NB4 (cell line): Measurements from ENCODE around the gene ZBTB46.

Source experiments
- DNase-seq: peaks from one replicate; pipeline ENCODE4 v3.0.0; 2010; ENCODE audit warnings: low read depth
- H3K4me3 ChIP-seq: one replicate; pipeline ENCODE4 v1.5.1; 2011; ENCODE audit warnings: mild to moderate bottlenecking, low read depth, low read length, moderate library complexity
- MYC ChIP-seq: IDR thresholded peaks from 2 replicates; pipeline ENCODE4 v1.6.1; 2011; ENCODE audit warnings: low read depth, low read length
- POLR2A ChIP-seq: IDR thresholded peaks from 2 replicates; pipeline ENCODE4 v1.6.1; 2011; ENCODE audit warnings: mild to moderate bottlenecking; ENCODE audit not compliant: insufficient read length; ENCODE audit errors: extremely low read depth
- TF ChIP-seq, protein P1 (sequence below): IDR thresholded peaks from one replicate; pipeline ENCODE4 v1.5.1; 2012; ENCODE audit warnings: low read depth, low read length
- TF ChIP-seq, protein P2 (sequence below): IDR thresholded peaks from 2 replicates; pipeline ENCODE4 v1.6.1; 2011; ENCODE audit warnings: low read depth, low read length

Gene ZBTB46

DNA sequence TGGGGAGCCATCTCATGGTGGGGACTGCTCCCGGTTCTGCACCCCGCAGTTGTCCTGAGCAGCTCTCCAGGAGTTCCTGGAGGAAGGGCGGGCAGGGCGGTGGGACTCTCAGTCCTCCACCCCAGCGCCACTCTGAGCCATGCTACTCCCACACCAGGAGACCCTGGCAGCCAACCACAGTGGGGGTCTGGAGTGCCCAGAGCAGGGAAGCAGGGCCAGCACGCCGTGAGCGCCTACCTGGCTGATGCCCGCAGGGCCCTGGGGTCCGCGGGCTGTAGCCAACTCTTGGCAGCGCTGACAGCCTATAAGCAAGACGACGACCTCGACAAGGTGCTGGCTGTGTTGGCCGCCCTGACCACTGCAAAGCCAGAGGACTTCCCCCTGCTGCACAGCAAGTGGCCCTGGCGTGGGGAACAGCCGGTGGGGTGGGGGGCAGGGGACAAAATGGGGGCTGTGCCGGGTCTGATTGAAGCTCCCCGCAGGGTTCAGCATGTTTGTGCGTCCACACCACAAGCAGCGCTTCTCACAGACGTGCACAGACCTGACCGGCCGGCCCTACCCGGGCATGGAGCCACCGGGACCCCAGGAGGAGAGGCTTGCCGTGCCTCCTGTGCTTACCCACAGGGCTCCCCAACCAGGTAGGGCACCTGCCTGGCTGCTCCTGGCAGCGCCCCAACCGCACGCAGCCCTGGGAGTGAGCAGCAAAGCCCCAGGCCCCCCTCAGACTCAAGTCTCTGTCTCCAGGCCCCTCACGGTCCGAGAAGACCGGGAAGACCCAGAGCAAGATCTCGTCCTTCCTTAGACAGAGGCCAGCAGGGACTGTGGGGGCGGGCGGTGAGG lies 136.3 kb downstream of the ZBTB46 start:
- no peak for DNase-seq
- TF ChIP-seq, protein P1, sequence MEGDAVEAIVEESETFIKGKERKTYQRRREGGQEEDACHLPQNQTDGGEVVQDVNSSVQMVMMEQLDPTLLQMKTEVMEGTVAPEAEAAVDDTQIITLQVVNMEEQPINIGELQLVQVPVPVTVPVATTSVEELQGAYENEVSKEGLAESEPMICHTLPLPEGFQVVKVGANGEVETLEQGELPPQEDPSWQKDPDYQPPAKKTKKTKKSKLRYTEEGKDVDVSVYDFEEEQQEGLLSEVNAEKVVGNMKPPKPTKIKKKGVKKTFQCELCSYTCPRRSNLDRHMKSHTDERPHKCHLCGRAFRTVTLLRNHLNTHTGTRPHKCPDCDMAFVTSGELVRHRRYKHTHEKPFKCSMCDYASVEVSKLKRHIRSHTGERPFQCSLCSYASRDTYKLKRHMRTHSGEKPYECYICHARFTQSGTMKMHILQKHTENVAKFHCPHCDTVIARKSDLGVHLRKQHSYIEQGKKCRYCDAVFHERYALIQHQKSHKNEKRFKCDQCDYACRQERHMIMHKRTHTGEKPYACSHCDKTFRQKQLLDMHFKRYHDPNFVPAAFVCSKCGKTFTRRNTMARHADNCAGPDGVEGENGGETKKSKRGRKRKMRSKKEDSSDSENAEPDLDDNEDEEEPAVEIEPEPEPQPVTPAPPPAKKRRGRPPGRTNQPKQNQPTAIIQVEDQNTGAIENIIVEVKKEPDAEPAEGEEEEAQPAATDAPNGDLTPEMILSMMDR: no peak
- TF ChIP-seq MYC (no peak), POLR2A (no peak)
- TF ChIP-seq, protein P2, sequence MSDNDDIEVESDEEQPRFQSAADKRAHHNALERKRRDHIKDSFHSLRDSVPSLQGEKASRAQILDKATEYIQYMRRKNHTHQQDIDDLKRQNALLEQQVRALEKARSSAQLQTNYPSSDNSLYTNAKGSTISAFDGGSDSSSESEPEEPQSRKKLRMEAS: no peak
- no peak overlapping the region for H3K4me3 ChIP-seq

DNA sequence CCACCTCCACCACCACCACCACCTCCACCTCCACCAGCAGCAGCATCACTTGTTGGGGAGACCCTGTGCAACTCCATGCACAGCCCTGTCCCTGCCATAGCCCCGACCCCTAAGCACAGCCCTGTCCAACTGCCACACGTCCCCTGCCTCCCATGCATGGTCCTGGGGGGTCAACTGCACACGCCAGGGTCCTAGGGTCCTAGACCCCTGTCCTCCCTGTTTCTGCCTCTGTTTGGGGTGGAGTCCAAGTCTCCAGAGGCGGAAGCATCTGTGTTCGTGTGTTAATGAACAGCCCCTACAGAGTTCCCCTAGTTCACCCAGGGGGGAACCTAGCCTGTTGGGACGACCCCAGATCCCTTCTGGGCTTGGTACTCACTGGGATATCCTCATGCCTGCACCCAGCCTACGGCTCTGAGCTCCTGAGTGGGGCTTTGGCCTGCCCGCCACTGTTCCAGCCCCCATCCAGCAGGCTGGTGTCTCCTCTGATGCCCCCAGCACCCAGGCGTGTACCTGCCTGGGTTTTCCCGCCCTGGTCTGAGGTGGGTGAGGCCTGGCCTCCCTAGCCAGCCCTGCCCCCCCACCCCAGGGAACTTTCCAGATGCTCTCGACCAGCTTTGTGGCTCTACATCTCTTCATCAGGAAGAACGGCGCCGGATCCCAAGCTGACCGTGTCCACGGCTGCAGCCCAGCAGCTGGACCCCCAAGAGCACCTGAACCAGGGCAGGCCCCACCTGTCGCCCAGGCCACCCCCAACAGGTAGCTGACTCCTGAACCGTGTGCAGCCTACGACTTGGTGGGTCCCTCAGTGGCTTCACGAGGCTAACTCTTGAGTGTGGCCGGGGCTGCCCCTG lies 137.1 kb downstream of the ZBTB46 start:
- no peak for TF ChIP-seq MYC
- TF ChIP-seq, protein P2: no peak
- no peak for TF ChIP-seq POLR2A
- TF ChIP-seq, protein P1: no peak
- H3K4me3 ChIP-seq: no peak overlapping the region
- DNase-seq: no peak
